PC-3 (cell line): ENCODE measurements around the gene SPAAR.

Experiments used
- EZH2 ChIP-seq: fragments of 300-600 bp; sonication (generic); IDR thresholded peaks from one replicate; pipeline ENCODE4 v1.6.1; 2017; ENCODE audit warnings: antibody characterized with exemption, mild to moderate bottlenecking, low read length; ENCODE audit not compliant: unreplicated experiment
- EZH2phosphoT487 ChIP-seq: fragments of 300-600 bp; sonication (generic); IDR thresholded peaks from 2 replicates; pipeline ENCODE4 v1.6.1; 2018; ENCODE audit warnings: mild to moderate bottlenecking, antibody characterized with exemption, low read length, borderline replicate concordance
- TF ChIP-seq, protein P1 (sequence below): fragments of 300-600 bp; sonication (generic); conservative IDR thresholded peaks from 2 replicates; pipeline ENCODE4 v1.5.1; 2017; ENCODE audit warnings: antibody characterized with exemption, low read depth, mild to moderate bottlenecking, low read length

GRCh38 chr9:35942286-35942685, 33.0 kb downstream of the SPAAR start:
- TF ChIP-seq, protein P1, sequence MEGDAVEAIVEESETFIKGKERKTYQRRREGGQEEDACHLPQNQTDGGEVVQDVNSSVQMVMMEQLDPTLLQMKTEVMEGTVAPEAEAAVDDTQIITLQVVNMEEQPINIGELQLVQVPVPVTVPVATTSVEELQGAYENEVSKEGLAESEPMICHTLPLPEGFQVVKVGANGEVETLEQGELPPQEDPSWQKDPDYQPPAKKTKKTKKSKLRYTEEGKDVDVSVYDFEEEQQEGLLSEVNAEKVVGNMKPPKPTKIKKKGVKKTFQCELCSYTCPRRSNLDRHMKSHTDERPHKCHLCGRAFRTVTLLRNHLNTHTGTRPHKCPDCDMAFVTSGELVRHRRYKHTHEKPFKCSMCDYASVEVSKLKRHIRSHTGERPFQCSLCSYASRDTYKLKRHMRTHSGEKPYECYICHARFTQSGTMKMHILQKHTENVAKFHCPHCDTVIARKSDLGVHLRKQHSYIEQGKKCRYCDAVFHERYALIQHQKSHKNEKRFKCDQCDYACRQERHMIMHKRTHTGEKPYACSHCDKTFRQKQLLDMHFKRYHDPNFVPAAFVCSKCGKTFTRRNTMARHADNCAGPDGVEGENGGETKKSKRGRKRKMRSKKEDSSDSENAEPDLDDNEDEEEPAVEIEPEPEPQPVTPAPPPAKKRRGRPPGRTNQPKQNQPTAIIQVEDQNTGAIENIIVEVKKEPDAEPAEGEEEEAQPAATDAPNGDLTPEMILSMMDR, result no peak
- no peak for TF ChIP-seq EZH2phosphoT487
- no peak for TF ChIP-seq EZH2
